GM23248 (cell line): ENCODE measurements around the gene SAPCD2. TPM values are rescaled to one million over a fixed set of nuclear protein-coding genes. Genes with fewer than 3 reads are reported as not detected.

Experiments used
- DNase-seq: peaks from one replicate; pipeline ENCODE4 v3.0.0-alpha.2; 2015
- H2AFZ ChIP-seq: fragments of 200-600 bp; sonication (generic); 2 replicates; pipeline ENCODE4 v1.6.1; 2016; ENCODE audit warnings: antibody characterized with exemption
- H3F3A ChIP-seq: fragments of 200-600 bp; sonication (generic); 2 replicates; pipeline ENCODE4 v1.6.1; 2016; ENCODE audit warnings: mild to moderate bottlenecking, antibody characterized with exemption, mixed run types; ENCODE audit not compliant: insufficient read depth
- H3K27ac ChIP-seq: fragments of 200-600 bp; sonication (generic); 2 replicates; pipeline ENCODE4 v1.5.1; 2016; ENCODE audit warnings: mild to moderate bottlenecking
- H3K27me3 ChIP-seq: fragments of 200-600 bp; sonication (generic); replicated peaks from 2 replicates; pipeline ENCODE4 v1.6.1; 2016; ENCODE audit warnings: mild to moderate bottlenecking; ENCODE audit not compliant: insufficient read depth
- H3K36me3 ChIP-seq: fragments of 200-600 bp; sonication (generic); 2 replicates; pipeline ENCODE4 v1.6.1; 2016; ENCODE audit warnings: low read depth, mild to moderate bottlenecking
- H3K4me1 ChIP-seq: fragments of 200-600 bp; sonication (generic); 2 replicates; pipeline ENCODE4 v1.6.1; 2016; ENCODE audit warnings: mild to moderate bottlenecking; ENCODE audit not compliant: insufficient read depth
- H3K4me2 ChIP-seq: fragments of 200-600 bp; sonication (generic); one replicate; pipeline ENCODE4 v1.6.1; 2016; ENCODE audit warnings: mild to moderate bottlenecking; ENCODE audit not compliant: unreplicated experiment
- H3K4me3 ChIP-seq: fragments of 200-600 bp; sonication (generic); 2 replicates; pipeline ENCODE4 v1.5.1; 2016; ENCODE audit warnings: mild to moderate bottlenecking
- H3K79me2 ChIP-seq: fragments of 200-600 bp; sonication (generic); 2 replicates; pipeline ENCODE4 v1.6.1; 2016; ENCODE audit warnings: mild to moderate bottlenecking; ENCODE audit not compliant: insufficient read depth
- H3K9ac ChIP-seq: fragments of 200-600 bp; sonication (generic); 2 replicates; pipeline ENCODE4 v1.6.1; 2016; ENCODE audit warnings: mild to moderate bottlenecking
- H3K9me2 ChIP-seq: fragments of 200-600 bp; sonication (generic); 2 replicates; pipeline ENCODE4 v1.6.1; 2016; ENCODE audit warnings: mixed run types, mild to moderate bottlenecking, moderate library complexity; ENCODE audit not compliant: insufficient read depth
- H3K9me3 ChIP-seq: fragments of 200-600 bp; sonication (generic); one replicate; pipeline ENCODE4 v1.6.1; 2017; ENCODE audit warnings: low read depth
- H4K20me1 ChIP-seq: fragments of 200-600 bp; sonication (generic); 2 replicates; pipeline ENCODE4 v1.6.0; 2016; ENCODE audit not compliant: insufficient read depth
- EZH2 ChIP-seq: fragments of 200-600 bp; sonication (generic); IDR thresholded peaks from 2 replicates; pipeline ENCODE4 v1.6.1; 2018; ENCODE audit warnings: antibody characterized with exemption, mild to moderate bottlenecking; ENCODE audit not compliant: insufficient read depth, poor library complexity, severe bottlenecking
- EZH2phosphoT487 ChIP-seq: fragments of 200-600 bp; sonication (generic); IDR thresholded peaks from 2 replicates; pipeline ENCODE4 v1.6.1; 2018; ENCODE audit warnings: antibody characterized with exemption, moderate library complexity, mild to moderate bottlenecking, low read depth; ENCODE audit not compliant: insufficient read depth
- WGBS, 2 experiments: methylation state at CpG; one replicate each; pipeline ENCODE4 v1.1.6; 2015 to 2017; ENCODE audit warnings: low lambda C conversion rate in 2 of 2, low coverage in 1 of 2; ENCODE audit errors: missing lambda C conversion rate in 2 of 2; 5-methylcytosine and 5-hydroxymethylcytosine counted together
- in situ Hi-C: fragments of 300-500 bp; cut with MboI; formaldehyde crosslinking; loops from 2 replicates; pipeline ENCODE4 v1.15.0; 2020
- polyA plus RNA-seq: library from polyadenylated mRNA; unstranded; fragments of >200 nt; fragmentation: Nextera tagmentation; extraction: Ambion mirVana; gene quantifications from 2 replicates; pipeline ENCODE4 v1.2.1, GENCODE V29; 2016
- total RNA-seq: library from RNA; depleted of rRNA; stranded (reverse); fragments of >200 nt; shearing (Covaris generic); gene quantifications from 2 replicates; pipeline ENCODE4 v1.2.3, GENCODE V29; 2014

Gene SAPCD2
- total and polyA plus RNA-seq, 2 experiments from 2014 or later = 0.88 to 5.4 TPM

- in situ Hi-C loops = no loop called here
- Histone ChIP-seq H3F3A (no peaks in the 10 kb centered on the region), H3K79me2 (peaks cover 25% of the 10 kb centered on the region), H3K4me2 (no peak overlapping the region), H3K4me1 (peaks cover 8% of the 10 kb centered on the region; the same call in 1 of the 2 replicates), H3K9me2 (no peaks in the 10 kb centered on the region), H3K27ac (no peak overlapping the region), H3K4me3 (no peak overlapping the region), H2AFZ (no peak overlapping the region), H3K27me3 (no peaks in the 10 kb centered on the region), H3K36me3 (no peaks in the 10 kb centered on the region), H3K9me3 (no peaks in the 10 kb centered on the region), H4K20me1 (no peaks in the 10 kb centered on the region; the same call in 1 of the 2 replicates), H3K9ac (no peak overlapping the region)
- no peak for TF ChIP-seq EZH2
- no peak for TF ChIP-seq EZH2phosphoT487
- 86 to 92% methylated on average over 22 to 35 of the region's 36 CpGs for WGBS, 2 experiments
- no peak for DNase-seq
These were observed 27.3 kb downstream of the SAPCD2 start for GRCh38 chr9:137042751-137043727.

- TF ChIP-seq EZH2 = no peak
- TF ChIP-seq EZH2phosphoT487 = no peak
- Histone ChIP-seq H2AFZ (no peak overlapping the region), H3K27ac (no peak overlapping the region), H3K9ac (no peak overlapping the region), H3K4me1 (peaks cover 8% of the 10 kb centered on the region; the same call in 1 of the 2 replicates), H3K79me2 (peaks cover 25% of the 10 kb centered on the region), H3K4me3 (no peak overlapping the region), H3K9me2 (no peaks in the 10 kb centered on the region), H3K27me3 (no peaks in the 10 kb centered on the region), H3K9me3 (no peaks in the 10 kb centered on the region), H4K20me1 (no peaks in the 10 kb centered on the region; the same call in 1 of the 2 replicates), H3K4me2 (no peak overlapping the region), H3F3A (no peaks in the 10 kb centered on the region), H3K36me3 (no peaks in the 10 kb centered on the region)
- 72 to 75% methylated on average over 16 of the region's 16 CpGs for WGBS, 2 experiments
- no peak for DNase-seq
- in situ Hi-C loops = no loop called here
These were observed 29.2 kb downstream of the SAPCD2 start for GRCh38 chr9:137041124-137041523.

- no peaks in the 10 kb centered on the region for H3K27me3 ChIP-seq
- no peak overlapping the region for H3K4me2 ChIP-seq
- H3K9me3 ChIP-seq = no peaks in the 10 kb centered on the region
- TF ChIP-seq EZH2 (no peak), EZH2phosphoT487 (no peak)
- H3K9ac ChIP-seq = no peak overlapping the region
- no peaks in the 10 kb centered on the region for H3K36me3 ChIP-seq
- H2AFZ ChIP-seq = no peak overlapping the region
- no peaks in the 10 kb centered on the region for H3F3A ChIP-seq
- no peak overlapping the region for H3K27ac ChIP-seq
- peaks cover 25% of the 10 kb centered on the region for H3K79me2 ChIP-seq
- H3K9me2 ChIP-seq = no peaks in the 10 kb centered on the region
- H3K4me1 ChIP-seq = peaks cover 8% of the 10 kb centered on the region; the same call in 1 of the 2 replicates
- in situ Hi-C loops = no loop called here
- no peak for DNase-seq
- H4K20me1 ChIP-seq = no peaks in the 10 kb centered on the region; the same call in 1 of the 2 replicates
- WGBS, 2 experiments = 90 to 92% methylated on average over 15 to 23 of the region's 23 CpGs
- no peak overlapping the region for H3K4me3 ChIP-seq
These were observed 29.8 kb downstream of the SAPCD2 start for GRCh38 chr9:137040568-137040967.

- Histone ChIP-seq H3K27me3 (no peaks in the 10 kb centered on the region), H3K4me2 (no peak overlapping the region), H3K4me1 (peaks cover 5% of the 10 kb centered on the region; the same call in 1 of the 2 replicates), H4K20me1 (no peaks in the 10 kb centered on the region; the same call in 1 of the 2 replicates), H3F3A (no peaks in the 10 kb centered on the region), H3K9me2 (no peaks in the 10 kb centered on the region), H3K9ac (no peak overlapping the region), H3K4me3 (no peak overlapping the region), H2AFZ (no peak overlapping the region), H3K36me3 (no peaks in the 10 kb centered on the region), H3K27ac (no peak overlapping the region), H3K9me3 (no peaks in the 10 kb centered on the region), H3K79me2 (peaks cover 18% of the 10 kb centered on the region)
- no peak for DNase-seq
- TF ChIP-seq EZH2phosphoT487 (no peak), EZH2 (no peak)
- WGBS, 2 experiments = 83 to 85% methylated on average over 25 to 32 of the region's 32 CpGs
- in situ Hi-C loops = loop anchor here (10.0 kb wide), 1 partner anchor 265 kb away; no protein-coding TSS in a partner anchor
These were observed 30.6 kb downstream of the SAPCD2 start for GRCh38 chr9:137039611-137040366.
